ENCODE data around the gene RPP30.

DNA sequence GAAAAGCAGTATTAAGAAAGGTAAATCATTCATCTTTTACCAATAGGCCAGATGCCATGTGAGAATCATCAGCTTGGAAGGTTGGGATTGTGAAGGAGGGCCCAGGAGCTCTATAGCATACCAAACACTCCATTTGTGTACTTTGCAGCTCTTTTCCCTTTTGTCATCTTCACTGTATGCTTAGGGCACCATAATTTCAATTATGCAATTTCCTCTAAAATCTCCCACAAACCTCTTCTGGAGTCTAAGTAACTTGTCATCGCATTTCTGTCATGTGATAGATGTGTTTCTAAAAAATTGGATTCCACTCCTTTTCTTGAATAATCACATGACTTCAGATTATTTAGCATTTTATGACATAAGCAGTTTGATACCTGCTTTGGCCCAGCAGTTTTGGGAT, 17.9 kb downstream of the RPP30 start:
- TF ChIP-seq, protein P1, sequence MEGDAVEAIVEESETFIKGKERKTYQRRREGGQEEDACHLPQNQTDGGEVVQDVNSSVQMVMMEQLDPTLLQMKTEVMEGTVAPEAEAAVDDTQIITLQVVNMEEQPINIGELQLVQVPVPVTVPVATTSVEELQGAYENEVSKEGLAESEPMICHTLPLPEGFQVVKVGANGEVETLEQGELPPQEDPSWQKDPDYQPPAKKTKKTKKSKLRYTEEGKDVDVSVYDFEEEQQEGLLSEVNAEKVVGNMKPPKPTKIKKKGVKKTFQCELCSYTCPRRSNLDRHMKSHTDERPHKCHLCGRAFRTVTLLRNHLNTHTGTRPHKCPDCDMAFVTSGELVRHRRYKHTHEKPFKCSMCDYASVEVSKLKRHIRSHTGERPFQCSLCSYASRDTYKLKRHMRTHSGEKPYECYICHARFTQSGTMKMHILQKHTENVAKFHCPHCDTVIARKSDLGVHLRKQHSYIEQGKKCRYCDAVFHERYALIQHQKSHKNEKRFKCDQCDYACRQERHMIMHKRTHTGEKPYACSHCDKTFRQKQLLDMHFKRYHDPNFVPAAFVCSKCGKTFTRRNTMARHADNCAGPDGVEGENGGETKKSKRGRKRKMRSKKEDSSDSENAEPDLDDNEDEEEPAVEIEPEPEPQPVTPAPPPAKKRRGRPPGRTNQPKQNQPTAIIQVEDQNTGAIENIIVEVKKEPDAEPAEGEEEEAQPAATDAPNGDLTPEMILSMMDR (conservative IDR thresholded peaks at IDR 0.05; ENCODE audit: low read depth in 2 of 2) = no peak
- TF ChIP-seq, protein P2, sequence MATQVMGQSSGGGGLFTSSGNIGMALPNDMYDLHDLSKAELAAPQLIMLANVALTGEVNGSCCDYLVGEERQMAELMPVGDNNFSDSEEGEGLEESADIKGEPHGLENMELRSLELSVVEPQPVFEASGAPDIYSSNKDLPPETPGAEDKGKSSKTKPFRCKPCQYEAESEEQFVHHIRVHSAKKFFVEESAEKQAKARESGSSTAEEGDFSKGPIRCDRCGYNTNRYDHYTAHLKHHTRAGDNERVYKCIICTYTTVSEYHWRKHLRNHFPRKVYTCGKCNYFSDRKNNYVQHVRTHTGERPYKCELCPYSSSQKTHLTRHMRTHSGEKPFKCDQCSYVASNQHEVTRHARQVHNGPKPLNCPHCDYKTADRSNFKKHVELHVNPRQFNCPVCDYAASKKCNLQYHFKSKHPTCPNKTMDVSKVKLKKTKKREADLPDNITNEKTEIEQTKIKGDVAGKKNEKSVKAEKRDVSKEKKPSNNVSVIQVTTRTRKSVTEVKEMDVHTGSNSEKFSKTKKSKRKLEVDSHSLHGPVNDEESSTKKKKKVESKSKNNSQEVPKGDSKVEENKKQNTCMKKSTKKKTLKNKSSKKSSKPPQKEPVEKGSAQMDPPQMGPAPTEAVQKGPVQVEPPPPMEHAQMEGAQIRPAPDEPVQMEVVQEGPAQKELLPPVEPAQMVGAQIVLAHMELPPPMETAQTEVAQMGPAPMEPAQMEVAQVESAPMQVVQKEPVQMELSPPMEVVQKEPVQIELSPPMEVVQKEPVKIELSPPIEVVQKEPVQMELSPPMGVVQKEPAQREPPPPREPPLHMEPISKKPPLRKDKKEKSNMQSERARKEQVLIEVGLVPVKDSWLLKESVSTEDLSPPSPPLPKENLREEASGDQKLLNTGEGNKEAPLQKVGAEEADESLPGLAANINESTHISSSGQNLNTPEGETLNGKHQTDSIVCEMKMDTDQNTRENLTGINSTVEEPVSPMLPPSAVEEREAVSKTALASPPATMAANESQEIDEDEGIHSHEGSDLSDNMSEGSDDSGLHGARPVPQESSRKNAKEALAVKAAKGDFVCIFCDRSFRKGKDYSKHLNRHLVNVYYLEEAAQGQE (IDR thresholded peaks at IDR 0.05; ENCODE audit: unreplicated experiment) = no peak
- TF ChIP-seq EZH2 (IDR thresholded peaks at IDR 0.05; ENCODE audit: low read depth, unreplicated experiment) (no peak), POLR2AphosphoS5 (IDR thresholded peaks at IDR 0.05; ENCODE audit: low read depth) (no peak), EZH2phosphoT487 (IDR thresholded peaks at IDR 0.05; ENCODE audit: unreplicated experiment) (no peak), NANOG (IDR thresholded peaks at IDR 0.05; ENCODE audit: borderline replicate concordance) (no peak), CREB1 (CRISPR knock-in tag; IDR thresholded peaks at IDR 0.05; ENCODE audit: low read depth) (no peak), JUNB (IDR thresholded peaks at IDR 0.05; ENCODE audit: unreplicated experiment) (no peak), ZNF331 (CRISPR knock-in tag; IDR thresholded peaks at IDR 0.05; ENCODE audit: low read depth) (no peak), STAT1 (IDR thresholded peaks at IDR 0.05; ENCODE audit: unreplicated experiment) (no peak)
- TF ChIP-seq, protein P3, sequence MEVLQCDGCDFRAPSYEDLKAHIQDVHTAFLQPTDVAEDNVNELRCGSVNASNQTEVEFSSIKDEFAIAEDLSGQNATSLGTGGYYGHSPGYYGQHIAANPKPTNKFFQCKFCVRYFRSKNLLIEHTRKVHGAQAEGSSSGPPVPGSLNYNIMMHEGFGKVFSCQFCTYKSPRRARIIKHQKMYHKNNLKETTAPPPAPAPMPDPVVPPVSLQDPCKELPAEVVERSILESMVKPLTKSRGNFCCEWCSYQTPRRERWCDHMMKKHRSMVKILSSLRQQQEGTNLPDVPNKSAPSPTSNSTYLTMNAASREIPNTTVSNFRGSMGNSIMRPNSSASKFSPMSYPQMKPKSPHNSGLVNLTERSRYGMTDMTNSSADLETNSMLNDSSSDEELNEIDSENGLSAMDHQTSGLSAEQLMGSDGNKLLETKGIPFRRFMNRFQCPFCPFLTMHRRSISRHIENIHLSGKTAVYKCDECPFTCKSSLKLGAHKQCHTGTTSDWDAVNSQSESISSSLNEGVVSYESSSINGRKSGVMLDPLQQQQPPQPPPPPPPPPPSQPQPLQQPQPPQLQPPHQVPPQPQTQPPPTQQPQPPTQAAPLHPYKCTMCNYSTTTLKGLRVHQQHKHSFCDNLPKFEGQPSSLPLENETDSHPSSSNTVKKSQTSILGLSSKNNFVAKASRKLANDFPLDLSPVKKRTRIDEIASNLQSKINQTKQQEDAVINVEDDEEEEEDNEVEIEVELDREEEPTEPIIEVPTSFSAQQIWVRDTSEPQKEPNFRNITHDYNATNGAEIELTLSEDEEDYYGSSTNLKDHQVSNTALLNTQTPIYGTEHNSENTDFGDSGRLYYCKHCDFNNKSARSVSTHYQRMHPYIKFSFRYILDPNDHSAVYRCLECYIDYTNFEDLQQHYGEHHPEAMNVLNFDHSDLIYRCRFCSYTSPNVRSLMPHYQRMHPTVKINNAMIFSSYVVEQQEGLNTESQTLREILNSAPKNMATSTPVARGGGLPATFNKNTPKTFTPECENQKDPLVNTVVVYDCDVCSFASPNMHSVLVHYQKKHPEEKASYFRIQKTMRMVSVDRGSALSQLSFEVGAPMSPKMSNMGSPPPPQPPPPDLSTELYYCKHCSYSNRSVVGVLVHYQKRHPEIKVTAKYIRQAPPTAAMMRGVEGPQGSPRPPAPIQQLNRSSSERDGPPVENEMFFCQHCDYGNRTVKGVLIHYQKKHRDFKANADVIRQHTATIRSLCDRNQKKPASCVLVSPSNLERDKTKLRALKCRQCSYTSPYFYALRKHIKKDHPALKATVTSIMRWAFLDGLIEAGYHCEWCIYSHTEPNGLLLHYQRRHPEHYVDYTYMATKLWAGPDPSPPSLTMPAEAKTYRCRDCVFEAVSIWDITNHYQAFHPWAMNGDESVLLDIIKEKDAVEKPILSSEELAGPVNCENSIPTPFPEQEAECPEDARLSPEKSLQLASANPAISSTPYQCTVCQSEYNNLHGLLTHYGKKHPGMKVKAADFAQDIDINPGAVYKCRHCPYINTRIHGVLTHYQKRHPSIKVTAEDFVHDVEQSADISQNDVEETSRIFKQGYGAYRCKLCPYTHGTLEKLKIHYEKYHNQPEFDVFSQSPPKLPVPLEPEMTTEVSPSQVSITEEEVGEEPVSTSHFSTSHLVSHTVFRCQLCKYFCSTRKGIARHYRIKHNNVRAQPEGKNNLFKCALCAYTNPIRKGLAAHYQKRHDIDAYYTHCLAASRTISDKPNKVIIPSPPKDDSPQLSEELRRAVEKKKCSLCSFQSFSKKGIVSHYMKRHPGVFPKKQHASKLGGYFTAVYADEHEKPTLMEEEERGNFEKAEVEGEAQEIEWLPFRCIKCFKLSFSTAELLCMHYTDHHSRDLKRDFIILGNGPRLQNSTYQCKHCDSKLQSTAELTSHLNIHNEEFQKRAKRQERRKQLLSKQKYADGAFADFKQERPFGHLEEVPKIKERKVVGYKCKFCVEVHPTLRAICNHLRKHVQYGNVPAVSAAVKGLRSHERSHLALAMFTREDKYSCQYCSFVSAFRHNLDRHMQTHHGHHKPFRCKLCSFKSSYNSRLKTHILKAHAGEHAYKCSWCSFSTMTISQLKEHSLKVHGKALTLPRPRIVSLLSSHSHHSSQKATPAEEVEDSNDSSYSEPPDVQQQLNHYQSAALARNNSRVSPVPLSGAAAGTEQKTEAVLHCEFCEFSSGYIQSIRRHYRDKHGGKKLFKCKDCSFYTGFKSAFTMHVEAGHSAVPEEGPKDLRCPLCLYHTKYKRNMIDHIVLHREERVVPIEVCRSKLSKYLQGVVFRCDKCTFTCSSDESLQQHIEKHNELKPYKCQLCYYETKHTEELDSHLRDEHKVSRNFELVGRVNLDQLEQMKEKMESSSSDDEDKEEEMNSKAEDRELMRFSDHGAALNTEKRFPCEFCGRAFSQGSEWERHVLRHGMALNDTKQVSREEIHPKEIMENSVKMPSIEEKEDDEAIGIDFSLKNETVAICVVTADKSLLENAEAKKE (CRISPR knock-in tag; IDR thresholded peaks at IDR 0.05) = no peak
- TF ChIP-seq, protein P4, sequence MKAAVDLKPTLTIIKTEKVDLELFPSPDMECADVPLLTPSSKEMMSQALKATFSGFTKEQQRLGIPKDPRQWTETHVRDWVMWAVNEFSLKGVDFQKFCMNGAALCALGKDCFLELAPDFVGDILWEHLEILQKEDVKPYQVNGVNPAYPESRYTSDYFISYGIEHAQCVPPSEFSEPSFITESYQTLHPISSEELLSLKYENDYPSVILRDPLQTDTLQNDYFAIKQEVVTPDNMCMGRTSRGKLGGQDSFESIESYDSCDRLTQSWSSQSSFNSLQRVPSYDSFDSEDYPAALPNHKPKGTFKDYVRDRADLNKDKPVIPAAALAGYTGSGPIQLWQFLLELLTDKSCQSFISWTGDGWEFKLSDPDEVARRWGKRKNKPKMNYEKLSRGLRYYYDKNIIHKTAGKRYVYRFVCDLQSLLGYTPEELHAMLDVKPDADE (IDR thresholded peaks at IDR 0.05) = no peak

Measured in GM23338 (cell line).